GM12878 (cell line): ENCODE results near the gene AGTRAP. TPM values are rescaled to one million over a fixed set of nuclear protein-coding genes. Genes with fewer than 3 reads are reported as not detected.

Experiments
- ATAC-seq: fragments of 200-7000 bp; cut with Tn5 transposase; 3 replicates; pipeline ENCODE4 v1.9.1; 2020; ENCODE audit warnings: mild to moderate bottlenecking, moderate library complexity
- BruUV-seq: library from RNA; stranded (reverse); fragments of 400-500 nt; replicated peaks from 2 replicates; lab custom pipeline; 2021; lab: Mats Ljungman, UMichigan
- CTCF ChIA-PET: fragments of 300-600 bp; sonication (Branson Sonifier 250); formaldehyde crosslinking; extraction: SDS; loops from one replicate; lab custom pipeline; 2021; ENCODE audit warnings: inconsistent platforms; lab: Yijun Ruan, JAX
- POLR2A ChIA-PET: fragments of 350-600 bp; formaldehyde crosslinking; extraction: SDS; loops from one replicate; lab custom pipeline; 2021; ENCODE audit warnings: inconsistent platforms; lab: Charles Lee
- RAD21 ChIA-PET: fragments of 300-600 bp; sonication (Branson Sonifier 250); formaldehyde crosslinking; loops from one replicate; lab custom pipeline; 2023; ENCODE audit warnings: antibody characterized with exemption; ENCODE audit not compliant: unreplicated experiment; lab: Charles Lee
- SMC1A ChIA-PET: fragments of 300-600 bp; sonication (Branson Sonifier 250); formaldehyde crosslinking; loops from one replicate; lab custom pipeline; 2023; ENCODE audit not compliant: unreplicated experiment, uncharacterized antibody; lab: Charles Lee
- DNase-seq: peaks from one replicate; pipeline ENCODE4 v3.0.0-alpha.2; 2011; ENCODE audit warnings: low read depth, low spot score
- FAIRE-seq: peaks from 3 replicates; lab custom pipeline; 2011; peaks lifted over from hg19 to GRCh38; lab: Jason Lieb, UNC
- H2AFZ ChIP-seq: 2 replicates; pipeline ENCODE4 v1.6.0; 2011; ENCODE audit warnings: low read depth, low read length, control low read depth; ENCODE audit not compliant: control insufficient read depth
- H3K27ac ChIP-seq: 2 replicates; pipeline ENCODE4 v1.5.1; 2011; ENCODE audit warnings: control low read depth; ENCODE audit not compliant: control insufficient read depth, insufficient read depth
- H3K27me3 ChIP-seq, 2 experiments: replicated peaks in 1 of 2; 2 replicates each; pipeline versions ENCODE4 v1.6.0 to v1.6.1; 2011; ENCODE audit warnings: low read length in 1 of 2; ENCODE audit not compliant: control insufficient read depth in 2 of 2, insufficient read depth in 2 of 2
- H3K36me3 ChIP-seq, 2 experiments: 2 replicates each; pipeline ENCODE4 v1.5.1; 2011; ENCODE audit warnings: low read length in 1 of 2; ENCODE audit not compliant: control insufficient read depth in 2 of 2, insufficient read depth in 2 of 2
- H3K4me1 ChIP-seq: 2 replicates; pipeline ENCODE4 v1.6.1; 2011; ENCODE audit warnings: mild to moderate bottlenecking, low read length, moderate library complexity, mixed read lengths; ENCODE audit not compliant: control insufficient read depth, insufficient read depth
- H3K4me2 ChIP-seq: 2 replicates; pipeline ENCODE4 v1.6.0; 2011; ENCODE audit warnings: control low read depth; ENCODE audit not compliant: control insufficient read depth, insufficient read depth
- H3K4me3 ChIP-seq: fragments of 200-600 bp; sonication (generic); 2 replicates; pipeline ENCODE4 v1.5.1; 2016
- H3K79me2 ChIP-seq: 2 replicates; pipeline ENCODE4 v1.6.0; 2011; ENCODE audit warnings: low read length; ENCODE audit not compliant: control insufficient read depth, insufficient read depth
- H3K9ac ChIP-seq: 2 replicates; pipeline ENCODE4 v1.8.0; 2011; ENCODE audit warnings: low read length, control low read depth, mixed read lengths; ENCODE audit not compliant: control insufficient read depth, insufficient read depth
- H3K9me3 ChIP-seq: replicated peaks from 3 replicates; pipeline ENCODE4 v1.5.1; 2011; ENCODE audit warnings: mild to moderate bottlenecking, low read length; ENCODE audit not compliant: control insufficient read depth, insufficient read depth
- H4K20me1 ChIP-seq: 2 replicates; pipeline ENCODE4 v1.6.0; 2011; ENCODE audit not compliant: control insufficient read depth, insufficient read depth
- CHD1 ChIP-seq: IDR thresholded peaks from 2 replicates; pipeline ENCODE4 v1.6.1; 2012; ENCODE audit warnings: low read depth, low read length, improper control_type of control experiment
- EGR1 ChIP-seq, 2 experiments: IDR thresholded peaks; 1 replicate in 1 of 2; 2 replicates in 1 of 2; pipeline ENCODE4 v1.6.1; 2011 to 2012; ENCODE audit warnings: low read depth in 2 of 2, low read length in 2 of 2, borderline replicate concordance in 1 of 2, mild to moderate bottlenecking in 1 of 2, moderate library complexity in 1 of 2
- ESRRA ChIP-seq: IDR thresholded peaks from 2 replicates; pipeline ENCODE4 v1.6.1; 2012; ENCODE audit warnings: mild to moderate bottlenecking, low read length, improper control_type of control experiment
- ETV6 ChIP-seq, 2 experiments: fragments of 450-650 bp in 1 of 2; IDR thresholded peaks in 1 of 2; conservative IDR thresholded peaks in 1 of 2; 2 replicates each; pipeline ENCODE4 v1.6.1; 2014; ENCODE audit warnings: antibody characterized with exemption in 1 of 2, borderline replicate concordance in 1 of 2, low read depth in 1 of 2, mild to moderate bottlenecking in 1 of 2, moderate library complexity in 1 of 2
- JUNB ChIP-seq: IDR thresholded peaks from 2 replicates; pipeline ENCODE4 v1.6.1; 2016; ENCODE audit warnings: antibody characterized with exemption, mild to moderate bottlenecking
- NRF1 ChIP-seq: conservative IDR thresholded peaks from 2 replicates; pipeline ENCODE4 v1.6.1; 2011; ENCODE audit warnings: mild to moderate bottlenecking, low read depth, low read length, improper control_type of control experiment
- WGBS: methylation state at CpG from one replicate; pipeline ENCODE4 v1.1.6; 2016; ENCODE audit warnings: low lambda C conversion rate; ENCODE audit not compliant: insufficient replicate concordance, insufficient coverage; ENCODE audit errors: missing lambda C conversion rate; 5-methylcytosine and 5-hydroxymethylcytosine counted together
- in situ Hi-C: fragments of 300-500 bp; cut with MboI; formaldehyde crosslinking; loops from 9 replicates; pipeline ENCODE4 v1.14.3; 2018; ENCODE audit warnings: mixed read lengths
- intact Hi-C: fragments of 100-400 bp; cut with micrococcal nuclease; formaldehyde crosslinking; loops from one replicate; pipeline ENCODE4 v1.14.2; 2022; ENCODE audit not compliant: unreplicated experiment
- polyA plus RNA-seq, 11 experiments: library from polyadenylated mRNA; depleted of rRNA in 4 of 11; unstranded in 6 of 11; stranded (reverse) in 5 of 11; fragments of >200 nt; fragmentation: Nextera tagmentation in 4 of 11; fragmentation: Illumina TruSeq in 1 of 11; extraction: Ambion mirVana in 4 of 11; extraction: Trizol in 1 of 11; gene quantifications; 1 replicate in 1 of 11; 2 replicates in 10 of 11; pipeline versions ENCODE4 v1.2.1 to v1.2.3, GENCODE V29; 2011 to 2016; ENCODE audit warnings: inconsistent platforms in 2 of 11, missing spikeins in 2 of 11, low read depth in 1 of 11
- total RNA-seq, 4 experiments: library from RNA; depleted of rRNA in 3 of 4; stranded (reverse); fragments of >200 nt in 3 of 4; fragmentation: Illumina TruSeq in 1 of 4; extraction: Trizol in 1 of 4; gene quantifications; 2 replicates each; pipeline versions ENCODE4 v1.2.1 to v1.2.3, GENCODE V29; 2013 to 2021
- TF ChIP-seq, protein P1 (sequence below): IDR thresholded peaks from 2 replicates; pipeline ENCODE4 v1.6.1; 2012; ENCODE audit warnings: low read length, inconsistent platforms
- TF ChIP-seq, protein P2 (sequence below): IDR thresholded peaks from 2 replicates; pipeline ENCODE4 v1.6.1; 2011; ENCODE audit warnings: low read depth, low read length, improper control_type of control experiment, borderline replicate concordance

The AGTRAP gene
- total and polyA plus RNA-seq, 10 of the 15 experiments (the other 5 are each of a cell fraction or from before 2014, with no cell fraction given), result 3.0 to 17.4 (median 10.2) TPM

DNA sequence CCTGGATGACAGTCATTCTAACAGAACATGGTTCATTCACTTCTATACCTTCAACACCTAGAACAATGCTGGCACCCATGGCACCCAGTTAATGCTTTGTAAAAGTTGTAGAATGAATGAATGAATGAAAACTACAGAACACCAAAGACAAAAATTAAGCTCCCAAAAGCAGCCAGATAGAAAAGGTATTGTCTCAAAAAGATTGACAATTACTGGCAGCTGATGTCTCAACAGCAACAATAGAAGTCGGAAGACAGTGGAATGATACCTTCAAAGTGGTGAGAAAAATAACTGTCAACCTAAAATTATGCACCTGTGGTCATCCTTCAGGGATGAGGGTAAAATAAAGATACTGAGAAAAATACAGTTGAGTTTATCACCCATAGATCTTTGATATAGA lies 21.1 kb downstream of the AGTRAP start:
- no peak for FAIRE-seq
- ChIA-PET SMC1A (interaction anchor here (0.7 kb wide), 1 partner anchor 848 kb away, joined by 3 read pairs; no protein-coding TSS in a partner anchor), CTCF (no interaction called here), RAD21 (no interaction called here), POLR2A (no interaction called here)
- Histone ChIP-seq H4K20me1 (no peaks in the 10 kb centered on the region), H3K9me3 (no peaks in the 10 kb centered on the region; the same call in 2 of the 3 replicates), H3K4me3 (no peak overlapping the region), H3K4me2 (no peak overlapping the region), H2AFZ (no peak overlapping the region), H3K9ac (no peak overlapping the region), H3K27ac (no peak overlapping the region), H3K27me3 (no peaks in the 10 kb centered on the region; a peak in 1 of 4 replicates), H3K4me1 (no peaks in the 10 kb centered on the region), H3K79me2 (no peaks in the 10 kb centered on the region), H3K36me3 (no peaks in the 10 kb centered on the region)
- intact Hi-C loops (no loop called here), in situ Hi-C loops (no loop called here)
- BruUV-seq, result no TSS peak
- 90% methylated on average over 1 of the region's 1 CpG for WGBS
- DNase-seq, result no peak
- ATAC-seq, result no peak
- TF ChIP-seq, protein P1, sequence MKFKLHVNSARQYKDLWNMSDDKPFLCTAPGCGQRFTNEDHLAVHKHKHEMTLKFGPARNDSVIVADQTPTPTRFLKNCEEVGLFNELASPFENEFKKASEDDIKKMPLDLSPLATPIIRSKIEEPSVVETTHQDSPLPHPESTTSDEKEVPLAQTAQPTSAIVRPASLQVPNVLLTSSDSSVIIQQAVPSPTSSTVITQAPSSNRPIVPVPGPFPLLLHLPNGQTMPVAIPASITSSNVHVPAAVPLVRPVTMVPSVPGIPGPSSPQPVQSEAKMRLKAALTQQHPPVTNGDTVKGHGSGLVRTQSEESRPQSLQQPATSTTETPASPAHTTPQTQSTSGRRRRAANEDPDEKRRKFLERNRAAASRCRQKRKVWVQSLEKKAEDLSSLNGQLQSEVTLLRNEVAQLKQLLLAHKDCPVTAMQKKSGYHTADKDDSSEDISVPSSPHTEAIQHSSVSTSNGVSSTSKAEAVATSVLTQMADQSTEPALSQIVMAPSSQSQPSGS, result no peak
- no peak for TF ChIP-seq JUNB
- no peak for TF ChIP-seq NRF1
- TF ChIP-seq EGR1 (IDR thresholded peaks at IDR 0.05; ENCODE audit: borderline replicate concordance in 1 of 2, low read depth in 2 of 2, low read length in 2 of 2), result no peak
- no peak for TF ChIP-seq CHD1
- no peak for TF ChIP-seq ETV6 (conservative IDR thresholded peaks at IDR 0.05 in 1 of 2, IDR thresholded peaks at IDR 0.05 in 1 of 2; ENCODE audit: borderline replicate concordance in 1 of 2, low read depth in 1 of 2)
- TF ChIP-seq, protein P2, sequence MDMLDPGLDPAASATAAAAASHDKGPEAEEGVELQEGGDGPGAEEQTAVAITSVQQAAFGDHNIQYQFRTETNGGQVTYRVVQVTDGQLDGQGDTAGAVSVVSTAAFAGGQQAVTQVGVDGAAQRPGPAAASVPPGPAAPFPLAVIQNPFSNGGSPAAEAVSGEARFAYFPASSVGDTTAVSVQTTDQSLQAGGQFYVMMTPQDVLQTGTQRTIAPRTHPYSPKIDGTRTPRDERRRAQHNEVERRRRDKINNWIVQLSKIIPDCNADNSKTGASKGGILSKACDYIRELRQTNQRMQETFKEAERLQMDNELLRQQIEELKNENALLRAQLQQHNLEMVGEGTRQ, result no peak
- no peak for TF ChIP-seq ESRRA
